Fibroblast of lung (primary cell): ENCODE data around the gene NFS1. TPM values are rescaled to one million over a fixed set of nuclear protein-coding genes. Genes with fewer than 3 reads are reported as not detected.
"Not testable (repeated sequence)": the region's sequence is repeated elsewhere in the genome, so short reads cannot be mapped to it uniquely, and the experiment has no call there.

ENCODE experiments used
- DNase-seq, 2 donors: peaks; one replicate each; pipeline versions ENCODE4 v3.0.0 to v3.0.0-alpha.2; 2010; ENCODE audit warnings: low read depth in 2 of 2
- H2AFZ ChIP-seq: 2 replicates; pipeline ENCODE4 v1.5.1; 2012; ENCODE audit warnings: low read length, control low read depth, inconsistent platforms
- H3K27ac ChIP-seq: 2 replicates; pipeline ENCODE4 v1.5.1; 2011; ENCODE audit warnings: low read length, control low read depth; ENCODE audit not compliant: insufficient read depth
- H3K27me3 ChIP-seq: 2 replicates; pipeline ENCODE4 v1.5.1; 2011; ENCODE audit warnings: mild to moderate bottlenecking, low read length; ENCODE audit not compliant: control insufficient read depth, insufficient read depth
- H3K36me3 ChIP-seq: 2 replicates; pipeline ENCODE4 v1.5.1; 2011; ENCODE audit warnings: low read length; ENCODE audit not compliant: control insufficient read depth, insufficient read depth
- H3K4me1 ChIP-seq: 2 replicates; pipeline ENCODE4 v1.5.1; 2011; ENCODE audit warnings: low read length; ENCODE audit not compliant: control insufficient read depth, insufficient read depth; ENCODE audit errors: extremely low read depth
- H3K4me2 ChIP-seq: 2 replicates; pipeline ENCODE4 v1.5.1; 2011; ENCODE audit warnings: low read length, control low read depth; ENCODE audit not compliant: insufficient read depth; ENCODE audit errors: extremely low read depth
- H3K4me3 ChIP-seq, 4 experiments: fragments of 200-600 bp in 1 of 4; sonication (generic) in 1 of 4; replicated peaks in 1 of 4; 2 replicates each; pipeline ENCODE4 v1.5.1; 2011 to 2016; ENCODE audit warnings: low read length in 4 of 4, low read depth in 3 of 4, mild to moderate bottlenecking in 3 of 4, control low read depth in 2 of 4, inconsistent platforms in 1 of 4, mixed read lengths in 1 of 4; ENCODE audit not compliant: insufficient read depth in 1 of 4; ENCODE audit errors: control extremely low read depth in 1 of 4
- H3K79me2 ChIP-seq: 2 replicates; pipeline ENCODE4 v1.5.1; 2012; ENCODE audit warnings: mild to moderate bottlenecking, low read length, inconsistent platforms; ENCODE audit not compliant: control insufficient read depth, insufficient read depth
- H3K9ac ChIP-seq: 2 replicates; pipeline ENCODE4 v1.5.1; 2011; ENCODE audit warnings: mild to moderate bottlenecking, low read length, control low read depth; ENCODE audit not compliant: insufficient read depth
- H3K9me3 ChIP-seq: 2 replicates; pipeline ENCODE4 v1.5.1; 2012; ENCODE audit warnings: low read depth, low read length; ENCODE audit not compliant: control insufficient read depth, insufficient read depth
- H4K20me1 ChIP-seq: 2 replicates; pipeline ENCODE4 v1.5.1; 2011; ENCODE audit warnings: low read length; ENCODE audit not compliant: control insufficient read depth, insufficient read depth; ENCODE audit errors: extremely low read depth
- EZH2 ChIP-seq: IDR thresholded peaks from 2 replicates; pipeline ENCODE4 v1.5.1; 2012; ENCODE audit warnings: low read length, control low read depth, mild to moderate bottlenecking; ENCODE audit errors: missing control alignments
- polyA plus RNA-seq, 2 donors: library from polyadenylated mRNA; depleted of rRNA in 1 of 2; stranded (reverse) in 1 of 2; unstranded in 1 of 2; fragments of >200 nt; gene quantifications; 2 replicates each; pipeline ENCODE4 v1.2.1, GENCODE V29; 2011 to 2012; ENCODE audit warnings: missing spikeins in 1 of 2
- total RNA-seq: library from RNA; depleted of rRNA; stranded (reverse); fragments of >200 nt; gene quantifications from 2 replicates; pipeline ENCODE4 v1.2.1, GENCODE V29; 2014
- TF ChIP-seq, protein P1 (sequence below), 2 donors: IDR thresholded peaks in 1 of 2; conservative IDR thresholded peaks in 1 of 2; 1 replicate in 1 of 2; 2 replicates in 1 of 2; pipeline ENCODE4 v1.5.1; 2011 to 2012; ENCODE audit warnings: low read length in 2 of 2, control low read depth in 1 of 2, inconsistent platforms in 1 of 2, low read depth in 1 of 2, mild to moderate bottlenecking in 1 of 2

NFS1 gene
- total and polyA plus RNA-seq, 2 donors (not counting 1 experiment from before 2014, with no cell fraction given): 31.7 to 34.7 TPM

DNA sequence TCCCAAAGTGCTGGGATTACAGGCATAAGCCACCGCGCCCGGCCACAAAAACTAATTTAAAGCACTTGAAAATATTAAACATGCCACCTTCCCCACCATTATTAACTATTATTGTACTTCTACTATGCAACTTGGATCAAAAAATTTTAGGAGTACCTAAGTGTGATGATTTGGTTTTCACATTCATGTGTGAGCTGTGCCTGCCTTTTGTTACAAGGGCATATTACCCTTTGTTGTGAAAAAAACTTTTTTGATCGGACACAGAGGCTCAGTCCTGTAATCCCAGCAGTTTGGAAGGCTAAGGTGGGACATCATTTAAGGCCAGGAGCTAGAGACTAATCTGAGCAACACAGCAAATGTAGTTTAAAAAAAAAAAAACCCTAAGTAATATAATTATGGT, 17.2 kb upstream of the NFS1 start:
- Histone ChIP-seq H2AFZ (no peak overlapping the region), H3K4me2 (no peak overlapping the region), H3K27me3 (no peaks in the 10 kb centered on the region), H3K9me3 (no peaks in the 10 kb centered on the region), H3K36me3 (peaks cover 29% of the 10 kb centered on the region), H3K4me1 (peaks cover 2% of the 10 kb centered on the region), H3K4me3 (no peak overlapping the region), H3K9ac (no peak overlapping the region), H4K20me1 (peaks cover 5% of the 10 kb centered on the region), H3K79me2 (peaks cover 80% of the 10 kb centered on the region), H3K27ac (no peak overlapping the region)
- DNase-seq: no peak
- TF ChIP-seq, protein P1, sequence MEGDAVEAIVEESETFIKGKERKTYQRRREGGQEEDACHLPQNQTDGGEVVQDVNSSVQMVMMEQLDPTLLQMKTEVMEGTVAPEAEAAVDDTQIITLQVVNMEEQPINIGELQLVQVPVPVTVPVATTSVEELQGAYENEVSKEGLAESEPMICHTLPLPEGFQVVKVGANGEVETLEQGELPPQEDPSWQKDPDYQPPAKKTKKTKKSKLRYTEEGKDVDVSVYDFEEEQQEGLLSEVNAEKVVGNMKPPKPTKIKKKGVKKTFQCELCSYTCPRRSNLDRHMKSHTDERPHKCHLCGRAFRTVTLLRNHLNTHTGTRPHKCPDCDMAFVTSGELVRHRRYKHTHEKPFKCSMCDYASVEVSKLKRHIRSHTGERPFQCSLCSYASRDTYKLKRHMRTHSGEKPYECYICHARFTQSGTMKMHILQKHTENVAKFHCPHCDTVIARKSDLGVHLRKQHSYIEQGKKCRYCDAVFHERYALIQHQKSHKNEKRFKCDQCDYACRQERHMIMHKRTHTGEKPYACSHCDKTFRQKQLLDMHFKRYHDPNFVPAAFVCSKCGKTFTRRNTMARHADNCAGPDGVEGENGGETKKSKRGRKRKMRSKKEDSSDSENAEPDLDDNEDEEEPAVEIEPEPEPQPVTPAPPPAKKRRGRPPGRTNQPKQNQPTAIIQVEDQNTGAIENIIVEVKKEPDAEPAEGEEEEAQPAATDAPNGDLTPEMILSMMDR (conservative IDR thresholded peaks at IDR 0.05 in 1 of 2, IDR thresholded peaks at IDR 0.05 in 1 of 2; ENCODE audit: low read depth in 1 of 2, low read length in 2 of 2): no peak
- no peak for TF ChIP-seq EZH2

DNA sequence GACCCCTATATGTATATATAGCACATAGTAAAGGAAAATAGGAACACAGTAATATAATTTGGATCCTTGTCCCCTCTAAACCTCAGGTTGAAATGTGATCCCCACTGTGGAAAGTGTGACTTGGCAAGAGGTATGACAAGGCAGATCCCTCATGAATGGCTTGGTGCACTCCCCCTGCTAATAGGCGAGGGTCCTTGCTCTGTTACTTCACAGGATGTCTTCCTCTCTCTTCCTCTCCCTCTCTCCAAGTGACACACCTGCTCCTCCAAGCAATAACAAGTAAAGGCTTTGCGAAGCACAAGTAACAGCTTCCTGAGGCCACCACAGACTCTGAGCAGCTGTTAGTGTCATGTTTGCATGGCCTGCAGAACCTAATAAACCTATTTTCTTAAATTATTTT, 16.5 kb upstream of the NFS1 start:
- no peak overlapping the region for H3K27ac ChIP-seq
- no peaks in the 10 kb centered on the region for H3K27me3 ChIP-seq
- H3K4me1 ChIP-seq: peaks cover 2% of the 10 kb centered on the region
- no peak for TF ChIP-seq EZH2
- TF ChIP-seq, protein P1 (conservative IDR thresholded peaks at IDR 0.05 in 1 of 2, IDR thresholded peaks at IDR 0.05 in 1 of 2; ENCODE audit: low read depth in 1 of 2, low read length in 2 of 2): no peak
- peaks cover 80% of the 10 kb centered on the region for H3K79me2 ChIP-seq
- H3K4me2 ChIP-seq: no peak overlapping the region
- peaks cover 27% of the 10 kb centered on the region for H3K36me3 ChIP-seq
- peaks cover 5% of the 10 kb centered on the region for H4K20me1 ChIP-seq
- DNase-seq: no peak
- H3K4me3 ChIP-seq: no peak overlapping the region
- H3K9me3 ChIP-seq: no peaks in the 10 kb centered on the region
- H2AFZ ChIP-seq: no peak overlapping the region
- no peak overlapping the region for H3K9ac ChIP-seq

DNA sequence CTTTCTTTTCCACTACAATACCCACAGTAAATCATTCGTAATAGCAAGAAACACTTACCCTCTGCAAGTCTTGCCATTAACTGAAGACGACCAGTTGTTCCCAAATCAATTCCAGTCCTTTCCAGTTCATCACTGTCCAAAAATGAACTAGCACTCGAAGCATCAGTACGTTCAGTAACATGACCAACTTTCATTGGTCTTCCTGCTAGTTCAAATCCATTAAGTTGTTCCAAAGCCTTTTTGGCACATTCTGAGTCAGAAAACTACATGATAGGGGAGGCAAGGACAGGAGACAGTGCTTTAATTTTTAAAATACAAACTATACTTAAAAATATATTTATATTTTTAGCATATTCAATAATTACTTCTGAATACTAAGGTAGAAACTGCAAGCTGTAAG, 15.0 kb upstream of the NFS1 start:
- peaks cover 26% of the 10 kb centered on the region for H3K36me3 ChIP-seq
- H4K20me1 ChIP-seq: peaks cover 5% of the 10 kb centered on the region
- H3K4me1 ChIP-seq: no peaks in the 10 kb centered on the region
- TF ChIP-seq EZH2: no peak
- TF ChIP-seq, protein P1 (conservative IDR thresholded peaks at IDR 0.05 in 1 of 2, IDR thresholded peaks at IDR 0.05 in 1 of 2; ENCODE audit: low read depth in 1 of 2, low read length in 2 of 2): no peak
- H3K4me2 ChIP-seq: no peak overlapping the region
- H2AFZ ChIP-seq: no peak overlapping the region
- H3K4me3 ChIP-seq: no peak overlapping the region
- H3K9ac ChIP-seq: no peak overlapping the region
- no peak for DNase-seq
- no peaks in the 10 kb centered on the region for H3K9me3 ChIP-seq
- H3K27me3 ChIP-seq: no peaks in the 10 kb centered on the region
- peaks cover 80% of the 10 kb centered on the region for H3K79me2 ChIP-seq
- H3K27ac ChIP-seq: no peak overlapping the region

DNA sequence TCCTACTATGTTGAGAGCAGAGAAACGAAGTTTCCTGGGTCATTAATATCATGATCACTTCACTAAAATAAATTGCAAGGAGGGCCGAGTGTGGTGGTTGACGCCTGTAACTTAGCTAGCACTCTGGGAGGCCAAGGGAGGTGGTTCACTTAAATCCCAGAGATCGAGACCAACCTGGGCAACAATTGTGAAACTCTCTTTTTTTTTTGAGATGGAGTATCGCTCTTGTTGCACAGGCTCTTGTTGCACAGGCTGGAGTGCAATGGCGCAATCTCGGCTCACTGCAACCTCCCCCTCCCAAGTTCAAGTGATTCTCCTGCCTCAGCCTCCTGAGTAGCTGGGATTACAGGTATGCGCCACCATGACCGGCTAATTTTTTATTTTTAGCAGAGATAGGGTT, 14.0 kb upstream of the NFS1 start:
- DNase-seq, H3K4me1 ChIP-seq, H3K27ac ChIP-seq, H3K4me3 ChIP-seq, H3K4me2 ChIP-seq, H2AFZ ChIP-seq, H4K20me1 ChIP-seq, H3K9me3 ChIP-seq, H3K9ac ChIP-seq, H3K27me3 ChIP-seq: not testable (repeated sequence)
- Histone ChIP-seq H3K79me2 (peaks cover 77% of the 10 kb centered on the region), H3K36me3 (peaks cover 29% of the 10 kb centered on the region)
